Nephron progenitor cell (in vitro differentiated cells): ENCODE measurements around the gene GAD2.

ENCODE experiments used
- DNase-seq: peaks from one replicate; pipeline ENCODE4 v3.0.0; 2021
- H3K27ac Mint-ChIP-seq: 2 replicates; pipeline ENCODE4 v1.8.0; 2021; ENCODE audit warnings: mild to moderate bottlenecking, moderate library complexity, mixed read lengths
- H3K27me3 Mint-ChIP-seq: 2 replicates; pipeline ENCODE4 v1.8.0; 2021; ENCODE audit warnings: mild to moderate bottlenecking, low read depth, mixed read lengths; ENCODE audit not compliant: poor library complexity
- H3K36me3 Mint-ChIP-seq: 2 replicates; pipeline ENCODE4 v1.8.0; 2021; ENCODE audit warnings: low read depth, mixed read lengths
- H3K4me1 Mint-ChIP-seq: 2 replicates; pipeline ENCODE4 v1.8.0; 2021; ENCODE audit warnings: mixed read lengths
- H3K4me3 Mint-ChIP-seq: 2 replicates; pipeline ENCODE4 v1.8.0; 2021; ENCODE audit warnings: mild to moderate bottlenecking, moderate library complexity, mixed read lengths
- H3K9me3 Mint-ChIP-seq: 2 replicates; pipeline ENCODE4 v1.8.0; 2021; ENCODE audit warnings: mild to moderate bottlenecking, moderate library complexity, mixed read lengths
- CTCF ChIP-seq: fragments of 200-600 bp; sonication (generic); IDR thresholded peaks from 2 replicates; pipeline ENCODE4 v1.5.0; 2021; ENCODE audit warnings: antibody characterized with exemption

The GAD2 gene

GRCh38 chr10:26217396-26218086 is 967 bp downstream of the GAD2 start:
- no peak for TF ChIP-seq CTCF
- Mint-ChIP-seq H3K36me3 (no peaks in the 10 kb centered on the region), H3K4me1 (peaks cover 40% of the 10 kb centered on the region), H3K27me3 (no peaks in the 10 kb centered on the region), H3K4me3 (peak overlapping the region; percentile 80), H3K9me3 (peaks cover 3% of the 10 kb centered on the region), H3K27ac (no peak overlapping the region)
- DNase-seq: peak; percentile 45

- H3K9me3 Mint-ChIP-seq: peaks cover 3% of the 10 kb centered on the region
- peaks cover 35% of the 10 kb centered on the region for H3K4me1 Mint-ChIP-seq
- no peaks in the 10 kb centered on the region for H3K36me3 Mint-ChIP-seq
Observed at GRCh38 chr10:26219676-26220075, 3.1 kb downstream of the GAD2 start.

GRCh38 chr10:26220901-26221300 is 4.3 kb downstream of the GAD2 start:
- peaks cover 23% of the 10 kb centered on the region for H3K4me1 Mint-ChIP-seq
- no peak overlapping the region for H3K27ac Mint-ChIP-seq
- H3K9me3 Mint-ChIP-seq: no peaks in the 10 kb centered on the region
- H3K4me3 Mint-ChIP-seq: no peak overlapping the region
- H3K27me3 Mint-ChIP-seq: peaks cover 2% of the 10 kb centered on the region
- no peak for DNase-seq
- H3K36me3 Mint-ChIP-seq: no peaks in the 10 kb centered on the region
- TF ChIP-seq CTCF: no peak

More at GRCh38 chr10:26219676-26220075, 3.1 kb downstream of the GAD2 start:
- Mint-ChIP-seq H3K27ac (no peak overlapping the region), H3K4me3 (no peak overlapping the region), H3K27me3 (no peaks in the 10 kb centered on the region)
- no peak for DNase-seq
- no peak for TF ChIP-seq CTCF

- Mint-ChIP-seq H3K27me3 (peaks cover 9% of the 10 kb centered on the region), H3K36me3 (no peaks in the 10 kb centered on the region), H3K4me3 (no peak overlapping the region), H3K9me3 (no peaks in the 10 kb centered on the region), H3K4me1 (peaks cover 17% of the 10 kb centered on the region), H3K27ac (no peak overlapping the region)
- no peak for DNase-seq
- no peak for TF ChIP-seq CTCF
Observed at GRCh38 chr10:26221541-26221940, 5.0 kb downstream of the GAD2 start.

GRCh38 chr10:26222563-26222962 is 6.0 kb downstream of the GAD2 start:
- H3K36me3 Mint-ChIP-seq: no peaks in the 10 kb centered on the region
- DNase-seq: no peak
- H3K27me3 Mint-ChIP-seq: peaks cover 19% of the 10 kb centered on the region
- H3K27ac Mint-ChIP-seq: no peak overlapping the region
- H3K4me1 Mint-ChIP-seq: peaks cover 7% of the 10 kb centered on the region
- no peak overlapping the region for H3K4me3 Mint-ChIP-seq
- TF ChIP-seq CTCF: no peak
- H3K9me3 Mint-ChIP-seq: no peaks in the 10 kb centered on the region

GRCh38 chr10:26225322-26225721 is 8.7 kb downstream of the GAD2 start:
- peaks cover 31% of the 10 kb centered on the region for H3K27me3 Mint-ChIP-seq
- no peak for DNase-seq
- no peak overlapping the region for H3K4me3 Mint-ChIP-seq
- H3K36me3 Mint-ChIP-seq: no peaks in the 10 kb centered on the region
- no peaks in the 10 kb centered on the region for H3K9me3 Mint-ChIP-seq
- H3K4me1 Mint-ChIP-seq: no peaks in the 10 kb centered on the region
- no peak overlapping the region for H3K27ac Mint-ChIP-seq
- TF ChIP-seq CTCF: no peak
